ENCODE data around the gene SLC4A8.

SLC4A8 gene

DNA sequence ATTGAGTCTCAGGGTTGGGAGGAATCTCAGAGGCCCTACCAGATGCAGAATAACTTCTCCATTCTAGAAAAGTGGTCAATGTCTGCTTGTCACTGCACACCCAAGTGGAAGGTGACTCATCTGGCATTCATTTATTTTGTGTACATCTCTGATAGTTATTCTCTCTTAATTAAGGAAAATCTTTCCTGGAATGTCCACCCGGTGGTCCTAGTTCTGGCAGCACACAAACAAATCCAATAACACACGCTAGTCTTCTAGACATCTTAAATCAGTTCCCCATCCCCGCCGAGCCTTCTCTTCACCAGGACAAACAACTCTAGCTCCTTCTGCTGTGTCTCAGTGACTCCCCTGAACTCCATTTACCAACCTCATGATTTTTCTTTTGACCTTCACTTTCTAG lies 116.4 kb downstream of the SLC4A8 start:
- H3K9me3 ChIP-seq (replicated peaks in 1 of 2; ENCODE audit: control insufficient read depth in 2 of 2, insufficient read depth in 1 of 2, low read depth in 1 of 2, low read length in 2 of 2) = no peaks in the 10 kb centered on the region
- H3K4me2 ChIP-seq (ENCODE audit: insufficient read depth, low read length, poor library complexity, severe bottlenecking) = no peak overlapping the region
- no peak overlapping the region for H2AFZ ChIP-seq (ENCODE audit: low read length)
- WGBS, 2 donors (ENCODE audit: extremely low coverage in 2 of 2, insufficient read length in 2 of 2, insufficient replicate concordance in 1 of 2) = no CpG with 5 or more reads among the region's 4 CpGs
- no peak overlapping the region for H2BK5ac ChIP-seq (ENCODE audit: low read length)
- no peaks in the 10 kb centered on the region for H3K79me1 ChIP-seq (ENCODE audit: low read depth, low read length)
- no peak overlapping the region for H3K14ac ChIP-seq (ENCODE audit: low read length)
- no peaks in the 10 kb centered on the region for H3K36me3 ChIP-seq (replicated peaks in 1 of 2; ENCODE audit: control insufficient read depth in 2 of 2, insufficient read depth in 2 of 2, low read length in 2 of 2)
- H3K23ac ChIP-seq (ENCODE audit: low read depth, low read length, poor library complexity) = no peak overlapping the region
- H2BK12ac ChIP-seq (ENCODE audit: low read length) = no peak overlapping the region
- no peak overlapping the region for H3K4ac ChIP-seq (ENCODE audit: low read length)
- no peak overlapping the region for H2BK120ac ChIP-seq (ENCODE audit: low read depth, low read length)
- DNase-seq (ENCODE audit: low spot score) = no peak
- H3K4me1 ChIP-seq (ENCODE audit: control insufficient read depth in 2 of 2, insufficient read depth in 1 of 2, low read depth in 1 of 2, low read length in 2 of 2) = peaks cover 0 to 3% of the 10 kb centered on the region in 2 donors
- peaks cover 0 to 15% (median 0%) of the 10 kb centered on the region in 3 experiments for H3K27me3 ChIP-seq (ENCODE audit: control insufficient read depth in 3 of 3, insufficient read depth in 3 of 3, low read depth in 1 of 3, low read length in 3 of 3)
- no peak overlapping the region for H4K91ac ChIP-seq (ENCODE audit: low read depth, low read length, poor library complexity)
- H2AK5ac ChIP-seq (ENCODE audit: low read depth, low read length) = no peak overlapping the region
- H4K8ac ChIP-seq (ENCODE audit: low read depth, low read length) = no peak overlapping the region
- H3K18ac ChIP-seq (ENCODE audit: low read length) = no peak overlapping the region
- H3K4me3 ChIP-seq (ENCODE audit: low read length in 2 of 2) = no peak overlapping the region
- H3K9ac ChIP-seq (ENCODE audit: low read depth, low read length, poor library complexity) = no peak overlapping the region
- no peak overlapping the region for H2BK15ac ChIP-seq (ENCODE audit: low read length)
- H3K27ac ChIP-seq (replicated peaks; ENCODE audit: low read length) = no peak overlapping the region

DNA sequence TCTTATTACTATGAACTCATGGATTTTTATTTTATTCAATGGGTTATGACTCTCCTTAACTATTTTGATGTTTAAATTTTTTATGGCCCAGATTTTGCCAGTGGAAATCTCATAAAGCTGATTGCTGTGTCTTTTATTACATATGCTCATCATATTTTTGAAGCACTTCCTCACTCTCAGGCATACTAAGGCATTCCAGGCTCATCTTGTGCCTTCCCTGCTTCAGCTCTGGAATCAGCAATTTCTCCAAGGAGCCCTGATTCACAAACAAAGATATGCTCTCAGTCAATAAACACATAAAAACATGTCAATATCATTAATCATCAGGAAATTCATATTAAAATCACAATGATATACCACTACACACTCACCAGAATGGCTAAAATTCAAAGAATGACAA lies 121.5 kb downstream of the SLC4A8 start:
- no peak overlapping the region for H3K18ac ChIP-seq (ENCODE audit: low read length)
- H3K4me3 ChIP-seq (ENCODE audit: low read length in 2 of 2) = no peak overlapping the region
- DNase-seq (ENCODE audit: low spot score) = no peak
- H3K4me1 ChIP-seq (ENCODE audit: control insufficient read depth in 2 of 2, insufficient read depth in 1 of 2, low read depth in 1 of 2, low read length in 2 of 2) = no peaks in the 10 kb centered on the region
- peaks cover 0 to 17% (median 0%) of the 10 kb centered on the region in 3 experiments for H3K27me3 ChIP-seq (ENCODE audit: control insufficient read depth in 3 of 3, insufficient read depth in 3 of 3, low read depth in 1 of 3, low read length in 3 of 3)
- H3K4me2 ChIP-seq (ENCODE audit: insufficient read depth, low read length, poor library complexity, severe bottlenecking) = no peak overlapping the region
- no peak overlapping the region for H3K4ac ChIP-seq (ENCODE audit: low read length)
- no peak overlapping the region for H2BK12ac ChIP-seq (ENCODE audit: low read length)
- H3K79me1 ChIP-seq (ENCODE audit: low read depth, low read length) = no peaks in the 10 kb centered on the region
- H3K36me3 ChIP-seq (replicated peaks in 1 of 2; ENCODE audit: control insufficient read depth in 2 of 2, insufficient read depth in 2 of 2, low read length in 2 of 2) = no peaks in the 10 kb centered on the region
- H2BK15ac ChIP-seq (ENCODE audit: low read length) = no peak overlapping the region
- no peak overlapping the region for H3K23ac ChIP-seq (ENCODE audit: low read depth, low read length, poor library complexity)
- H3K27ac ChIP-seq (replicated peaks; ENCODE audit: low read length) = no peak overlapping the region
- no peak overlapping the region for H4K8ac ChIP-seq (ENCODE audit: low read depth, low read length)
- H3K9me3 ChIP-seq (replicated peaks in 1 of 2; ENCODE audit: control insufficient read depth in 2 of 2, insufficient read depth in 1 of 2, low read depth in 1 of 2, low read length in 2 of 2) = peaks cover 0 to 2% of the 10 kb centered on the region in 2 donors
- H2BK5ac ChIP-seq (ENCODE audit: low read length) = no peak overlapping the region
- H3K14ac ChIP-seq (ENCODE audit: low read length) = no peak overlapping the region
- H4K91ac ChIP-seq (ENCODE audit: low read depth, low read length, poor library complexity) = no peak overlapping the region
- H2BK120ac ChIP-seq (ENCODE audit: low read depth, low read length) = no peak overlapping the region
- H3K9ac ChIP-seq (ENCODE audit: low read depth, low read length, poor library complexity) = no peak overlapping the region
- no peak overlapping the region for H2AK5ac ChIP-seq (ENCODE audit: low read depth, low read length)
- H2AFZ ChIP-seq (ENCODE audit: low read length) = no peak overlapping the region

GRCh38 chr12:51547606-51548005 lies 123.0 kb downstream of the SLC4A8 start:
- no peak overlapping the region for H3K14ac ChIP-seq (ENCODE audit: low read length)
- H3K4me3 ChIP-seq (ENCODE audit: low read length in 2 of 2) = no peak overlapping the region
- no peaks in the 10 kb centered on the region for H3K36me3 ChIP-seq (replicated peaks in 1 of 2; ENCODE audit: control insufficient read depth in 2 of 2, insufficient read depth in 2 of 2, low read length in 2 of 2)
- no peak overlapping the region for H3K4ac ChIP-seq (ENCODE audit: low read length)
- no peak overlapping the region for H3K18ac ChIP-seq (ENCODE audit: low read length)
- no peak overlapping the region for H3K4me2 ChIP-seq (ENCODE audit: insufficient read depth, low read length, poor library complexity, severe bottlenecking)
- H2BK5ac ChIP-seq (ENCODE audit: low read length) = no peak overlapping the region
- no peak overlapping the region for H3K23ac ChIP-seq (ENCODE audit: low read depth, low read length, poor library complexity)
- no peak overlapping the region for H2BK120ac ChIP-seq (ENCODE audit: low read depth, low read length)
- WGBS, 2 donors (ENCODE audit: extremely low coverage in 2 of 2, insufficient read length in 2 of 2, insufficient replicate concordance in 1 of 2) = no CpG with 5 or more reads among the region's 6 CpGs
- H2BK12ac ChIP-seq (ENCODE audit: low read length) = no peak overlapping the region
- no peaks in the 10 kb centered on the region for H3K79me1 ChIP-seq (ENCODE audit: low read depth, low read length)
- H2AFZ ChIP-seq (ENCODE audit: low read length) = no peak overlapping the region
- H3K9ac ChIP-seq (ENCODE audit: low read depth, low read length, poor library complexity) = no peak overlapping the region
- no peak overlapping the region for H2AK5ac ChIP-seq (ENCODE audit: low read depth, low read length)
- peaks cover 0 to 2% of the 10 kb centered on the region in 2 donors for H3K9me3 ChIP-seq (replicated peaks in 1 of 2; ENCODE audit: control insufficient read depth in 2 of 2, insufficient read depth in 1 of 2, low read depth in 1 of 2, low read length in 2 of 2)
- no peaks in the 10 kb centered on the region for H3K4me1 ChIP-seq (ENCODE audit: control insufficient read depth in 2 of 2, insufficient read depth in 1 of 2, low read depth in 1 of 2, low read length in 2 of 2)
- no peak overlapping the region for H4K8ac ChIP-seq (ENCODE audit: low read depth, low read length)
- DNase-seq (ENCODE audit: low spot score) = no peak
- H3K27ac ChIP-seq (replicated peaks; ENCODE audit: low read length) = no peak overlapping the region
- H4K91ac ChIP-seq (ENCODE audit: low read depth, low read length, poor library complexity) = no peak overlapping the region
- H2BK15ac ChIP-seq (ENCODE audit: low read length) = no peak overlapping the region
- H3K27me3 ChIP-seq (ENCODE audit: control insufficient read depth in 3 of 3, insufficient read depth in 3 of 3, low read depth in 1 of 3, low read length in 3 of 3) = peaks cover 0 to 10% (median 0%) of the 10 kb centered on the region in 3 experiments

DNA sequence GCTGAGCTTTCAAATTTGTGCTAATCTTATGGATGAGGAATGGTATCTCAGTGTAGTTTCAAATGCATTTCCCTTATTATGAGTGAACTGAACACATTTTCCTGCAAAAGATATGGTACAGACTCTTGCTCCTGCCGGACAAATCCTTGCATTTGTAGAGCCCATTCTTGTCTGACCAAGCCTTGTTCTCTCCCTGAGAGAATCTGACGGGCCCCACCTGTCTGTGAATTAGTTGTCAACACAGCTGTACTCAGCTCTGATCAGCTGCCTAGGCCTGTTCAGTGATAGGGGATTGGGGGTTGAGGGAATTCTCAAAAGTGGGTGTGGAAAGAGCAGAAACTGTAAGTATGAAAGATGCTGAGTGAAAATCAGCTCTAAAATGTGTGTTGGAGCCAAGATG lies 123.6 kb downstream of the SLC4A8 start:
- no peak overlapping the region for H3K4me3 ChIP-seq (ENCODE audit: low read length in 2 of 2)
- no peak overlapping the region for H2BK5ac ChIP-seq (ENCODE audit: low read length)
- H3K4me1 ChIP-seq (ENCODE audit: control insufficient read depth in 2 of 2, insufficient read depth in 1 of 2, low read depth in 1 of 2, low read length in 2 of 2) = no peaks in the 10 kb centered on the region
- WGBS, 2 donors (ENCODE audit: extremely low coverage in 2 of 2, insufficient read length in 2 of 2, insufficient replicate concordance in 1 of 2) = no CpG with 5 or more reads among the region's 2 CpGs
- H3K23ac ChIP-seq (ENCODE audit: low read depth, low read length, poor library complexity) = no peak overlapping the region
- H3K79me1 ChIP-seq (ENCODE audit: low read depth, low read length) = no peaks in the 10 kb centered on the region
- H3K27me3 ChIP-seq (ENCODE audit: control insufficient read depth in 3 of 3, insufficient read depth in 3 of 3, low read depth in 1 of 3, low read length in 3 of 3) = peaks cover 0 to 8% (median 0%) of the 10 kb centered on the region in 3 experiments
- no peak overlapping the region for H2AK5ac ChIP-seq (ENCODE audit: low read depth, low read length)
- no peak overlapping the region for H3K4ac ChIP-seq (ENCODE audit: low read length)
- no peak overlapping the region for H3K9ac ChIP-seq (ENCODE audit: low read depth, low read length, poor library complexity)
- H3K36me3 ChIP-seq (replicated peaks in 1 of 2; ENCODE audit: control insufficient read depth in 2 of 2, insufficient read depth in 2 of 2, low read length in 2 of 2) = no peaks in the 10 kb centered on the region
- H3K9me3 ChIP-seq (replicated peaks in 1 of 2; ENCODE audit: control insufficient read depth in 2 of 2, insufficient read depth in 1 of 2, low read depth in 1 of 2, low read length in 2 of 2) = peaks cover 0 to 2% of the 10 kb centered on the region in 2 donors
- H2BK120ac ChIP-seq (ENCODE audit: low read depth, low read length) = no peak overlapping the region
- H3K18ac ChIP-seq (ENCODE audit: low read length) = no peak overlapping the region
- no peak overlapping the region for H3K4me2 ChIP-seq (ENCODE audit: insufficient read depth, low read length, poor library complexity, severe bottlenecking)
- H3K27ac ChIP-seq (replicated peaks; ENCODE audit: low read length) = no peak overlapping the region
- H4K8ac ChIP-seq (ENCODE audit: low read depth, low read length) = no peak overlapping the region
- DNase-seq (ENCODE audit: low spot score) = no peak
- no peak overlapping the region for H4K91ac ChIP-seq (ENCODE audit: low read depth, low read length, poor library complexity)
- no peak overlapping the region for H3K14ac ChIP-seq (ENCODE audit: low read length)
- H2BK12ac ChIP-seq (ENCODE audit: low read length) = no peak overlapping the region
- no peak overlapping the region for H2BK15ac ChIP-seq (ENCODE audit: low read length)
- no peak overlapping the region for H2AFZ ChIP-seq (ENCODE audit: low read length)

Measured in neuronal stem cell (in vitro differentiated cells).